NCI-H748 (cell line): Measurements from ENCODE around the gene TUT1.
"Not testable (repeated sequence)": the region's sequence is repeated elsewhere in the genome, so short reads cannot be mapped to it uniquely, and the experiment has no call there.

Experiments used
- DNase-seq: peaks from one replicate; lab custom pipeline; 2025; ENCODE audit not compliant: unreplicated experiment; lab: John Stamatoyannopoulos, UW

The TUT1 gene

DNA sequence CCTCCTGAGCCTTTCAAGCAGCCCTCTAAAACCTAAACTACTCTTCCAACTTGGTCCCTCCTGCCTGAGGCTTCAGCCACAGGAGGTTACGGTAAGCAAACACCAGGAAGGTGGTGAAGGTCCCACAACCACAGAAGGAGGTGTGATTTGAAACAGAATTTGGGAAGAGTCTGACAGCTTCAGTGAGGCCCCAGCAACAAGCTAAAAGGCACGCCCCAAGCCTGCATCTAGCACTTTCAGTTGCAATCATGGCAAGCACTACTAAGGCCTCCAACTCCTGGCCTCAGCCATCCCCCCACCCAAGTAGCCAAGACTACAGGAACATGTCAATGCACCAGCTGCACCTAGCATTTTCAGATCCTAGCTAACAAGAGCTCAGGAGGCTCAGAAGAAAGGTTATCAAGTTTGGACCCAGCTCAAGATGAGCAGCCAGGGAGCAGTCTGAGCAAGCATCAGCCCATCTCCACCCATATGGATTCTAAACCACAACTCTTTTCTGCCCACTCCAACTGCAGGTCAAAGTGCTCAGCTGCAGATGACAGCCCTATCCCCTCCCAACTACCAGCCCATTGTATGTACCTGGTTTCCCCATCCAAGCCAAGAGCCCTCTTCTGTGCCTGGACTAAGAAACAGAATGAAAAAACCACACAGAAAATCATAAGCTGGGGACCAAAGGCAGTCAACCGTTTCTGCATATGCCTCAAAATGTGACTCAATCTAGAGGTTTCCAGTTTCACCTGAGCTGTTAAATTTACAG lies 34.3 kb downstream of the TUT1 start:
- DNase-seq = no peak

DNA sequence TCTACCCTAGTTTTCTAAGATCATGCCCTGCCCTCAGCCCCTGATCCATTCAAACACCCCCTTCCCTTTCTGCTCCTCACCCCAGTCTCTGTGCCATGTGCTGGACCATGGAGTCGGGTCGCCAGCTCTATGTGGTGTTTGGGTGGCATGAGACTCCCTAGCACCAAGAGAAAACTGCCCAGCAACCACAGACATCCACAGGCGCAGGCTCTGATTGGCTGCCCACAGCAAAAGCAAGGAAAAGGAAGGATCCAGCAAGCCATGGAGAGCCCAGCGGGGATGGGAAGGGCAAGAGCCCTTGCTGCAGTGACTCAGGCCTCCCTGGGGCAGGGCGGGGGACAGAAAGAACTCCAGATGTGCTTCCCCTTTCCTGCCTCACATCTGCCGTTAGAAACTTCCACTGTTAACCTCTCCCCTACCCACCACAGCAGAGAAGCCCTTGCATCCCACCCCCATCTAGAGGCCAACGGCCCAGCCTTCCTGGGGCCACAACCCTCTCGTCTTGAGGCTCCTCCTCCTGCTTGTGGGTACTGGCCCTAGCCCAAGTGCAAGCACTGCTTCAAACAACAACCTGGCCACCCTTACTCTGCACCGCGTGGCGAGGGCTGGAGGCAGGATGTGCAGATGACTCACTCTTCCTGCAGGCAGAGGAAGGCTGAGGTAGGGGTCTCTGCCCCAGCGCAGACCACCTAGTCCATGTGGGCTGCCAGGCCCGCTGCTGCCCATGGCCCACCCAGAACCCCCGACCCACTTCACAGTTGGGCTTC lies 35.0 kb downstream of the TUT1 start:
- no peak for DNase-seq

DNA sequence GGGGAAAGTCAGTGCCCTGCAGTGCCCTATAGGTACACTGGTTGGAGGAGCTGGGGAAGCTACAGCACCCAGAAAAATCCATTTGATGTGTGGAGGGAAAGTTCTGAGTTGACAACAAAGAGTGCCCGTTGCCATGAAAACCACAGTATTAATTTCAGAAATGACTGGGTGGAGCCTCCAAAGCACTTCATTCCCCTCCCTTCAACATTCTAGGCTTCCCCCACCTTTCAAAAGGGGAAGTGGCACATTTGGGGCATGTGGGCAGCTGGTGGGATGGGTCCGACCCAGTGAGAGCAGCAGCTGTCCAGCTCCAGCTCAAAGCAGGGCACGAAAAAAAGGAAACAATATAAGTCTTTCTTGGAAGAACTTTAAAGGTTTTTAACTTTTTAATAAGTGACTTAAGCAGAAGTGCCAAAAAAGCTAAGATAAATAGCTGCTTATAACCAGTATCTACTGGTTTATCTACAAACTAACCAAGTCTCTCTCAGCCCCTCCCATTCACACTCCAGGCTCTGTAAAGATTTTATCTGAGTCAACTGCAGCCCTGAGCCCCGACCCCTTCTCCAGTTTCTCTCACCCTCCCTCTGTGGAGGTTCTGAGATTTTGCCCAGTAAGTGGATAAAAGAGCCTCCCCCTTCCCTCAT lies 35.7 kb downstream of the TUT1 start:
- no peak for DNase-seq

DNA sequence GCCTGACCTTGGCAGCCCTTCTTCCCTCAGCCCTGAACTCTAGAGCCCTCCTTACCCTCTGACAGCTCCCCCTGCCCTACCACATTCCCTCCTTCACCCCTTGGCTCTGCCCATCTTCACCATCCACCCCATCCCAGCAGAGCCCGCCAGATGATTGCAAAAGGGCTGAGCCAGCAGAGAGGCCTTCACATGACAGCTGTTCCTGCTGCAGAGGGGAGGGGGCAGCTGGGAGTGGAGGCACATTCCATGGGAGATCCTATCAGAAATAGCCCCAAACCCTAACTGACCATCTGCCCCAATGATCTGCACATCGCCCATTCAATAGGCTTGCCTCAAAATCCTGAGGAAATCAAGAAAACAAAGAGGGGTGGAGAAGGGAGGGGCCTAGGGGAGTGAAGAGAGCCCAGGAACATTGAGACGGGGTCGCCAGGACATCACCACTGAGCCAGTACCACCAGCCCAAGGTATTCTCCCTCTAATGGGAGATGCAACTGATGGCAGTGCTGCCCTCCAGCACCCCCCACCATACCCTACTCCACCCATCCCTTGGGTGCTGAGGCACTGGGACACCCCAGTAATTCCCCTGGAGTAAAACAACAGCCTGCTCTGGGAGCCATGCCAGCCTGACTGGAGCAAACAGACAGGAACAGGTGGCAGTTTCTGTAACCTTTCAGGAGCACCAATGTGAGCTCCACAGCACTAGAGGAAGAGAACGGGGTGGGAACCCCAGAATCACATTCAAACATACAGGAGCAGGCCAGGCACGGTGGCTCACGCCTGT lies 36.7 kb downstream of the TUT1 start:
- DNase-seq = no peak

DNA sequence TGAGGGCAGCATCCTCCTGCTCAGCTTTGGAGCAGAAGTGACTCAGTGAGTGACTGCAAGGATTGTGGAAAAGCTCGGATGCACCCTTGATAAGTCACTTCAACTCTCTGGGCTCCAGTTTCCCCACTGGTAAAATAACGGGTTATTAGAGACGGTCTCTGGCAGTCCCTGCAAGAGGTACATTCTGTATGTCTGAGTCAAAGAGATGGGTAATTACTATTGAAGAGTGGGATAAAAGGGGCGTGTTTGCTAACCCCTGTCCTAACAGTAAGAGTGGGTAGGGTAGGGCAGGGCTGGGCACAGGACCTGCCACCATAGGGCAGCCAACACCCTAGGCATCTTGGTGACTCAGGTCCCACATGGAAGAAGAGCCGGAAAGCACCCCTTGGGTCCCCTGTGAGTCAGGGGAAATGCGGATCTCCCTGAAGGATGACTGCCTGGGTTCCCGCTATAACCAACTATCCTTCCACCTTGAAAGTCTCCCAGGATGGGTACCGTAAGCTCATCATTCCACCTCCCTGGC lies 37.4 kb downstream of the TUT1 start:
- DNase-seq = no peak

DNA sequence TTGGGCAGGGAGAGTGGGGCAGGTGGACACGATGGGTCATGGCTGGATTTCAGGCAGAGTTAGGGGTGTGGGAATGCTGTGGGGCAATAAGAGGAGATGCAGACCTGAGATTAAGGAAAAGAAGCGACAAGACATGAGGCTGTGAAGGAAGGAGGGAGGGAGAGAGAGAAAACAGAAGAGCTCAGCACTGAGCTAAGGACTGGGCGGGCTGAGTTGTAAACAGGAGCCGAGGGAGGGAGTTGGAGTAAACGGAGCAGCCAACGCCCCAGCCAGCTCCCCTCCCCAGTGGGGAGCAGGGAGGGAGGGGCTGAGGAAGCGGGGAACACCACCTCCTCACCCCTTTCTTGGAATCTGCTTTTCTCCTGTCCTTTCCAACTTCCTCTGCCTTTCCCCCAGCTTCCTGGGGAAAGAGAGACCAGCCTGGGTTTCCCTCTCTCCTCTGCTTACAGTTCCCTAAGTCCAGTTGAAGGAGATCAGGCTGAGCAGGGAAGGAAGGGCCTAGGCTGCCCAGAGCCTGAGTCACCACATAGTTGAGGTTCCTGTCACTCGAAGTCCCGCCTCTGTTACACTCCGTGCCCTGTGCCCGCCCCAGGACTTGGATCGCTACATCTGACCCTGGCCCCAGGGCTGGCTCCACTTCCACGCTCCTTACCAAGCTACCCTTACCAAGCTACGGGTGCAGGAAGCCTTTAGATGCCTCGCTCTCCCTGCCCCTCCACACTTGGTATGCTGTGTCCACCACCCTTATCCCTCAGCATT lies 38.1 kb downstream of the TUT1 start:
- DNase-seq = no peak

DNA sequence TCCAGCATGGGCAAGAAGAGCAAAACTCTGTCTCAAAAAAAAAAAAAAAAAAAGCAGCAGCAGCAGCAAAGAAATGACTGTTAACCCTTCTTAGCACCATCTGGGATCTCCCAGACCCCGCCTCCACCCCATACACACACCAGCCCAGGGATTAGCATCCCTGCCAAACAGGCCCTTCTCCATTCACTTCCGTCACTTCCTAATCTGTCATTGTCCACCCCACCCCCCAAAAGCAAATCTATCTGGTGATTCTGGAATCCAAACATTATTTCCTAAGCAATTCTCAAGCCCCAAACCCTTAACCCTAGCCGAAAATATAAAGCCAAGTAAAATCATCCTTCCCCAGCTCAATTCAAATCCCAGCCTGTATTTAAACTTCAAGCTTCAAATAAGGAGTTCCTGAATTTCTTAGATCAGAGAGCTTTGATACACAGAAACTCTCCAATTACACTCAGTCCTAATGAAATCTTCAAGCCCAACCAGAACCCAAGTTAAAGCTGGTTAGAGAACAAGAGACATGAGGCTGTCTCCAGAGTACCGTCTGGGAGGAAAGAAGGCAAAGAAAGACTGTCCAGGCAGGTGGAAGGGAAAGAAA lies 38.7 kb downstream of the TUT1 start:
- no peak for DNase-seq

DNA sequence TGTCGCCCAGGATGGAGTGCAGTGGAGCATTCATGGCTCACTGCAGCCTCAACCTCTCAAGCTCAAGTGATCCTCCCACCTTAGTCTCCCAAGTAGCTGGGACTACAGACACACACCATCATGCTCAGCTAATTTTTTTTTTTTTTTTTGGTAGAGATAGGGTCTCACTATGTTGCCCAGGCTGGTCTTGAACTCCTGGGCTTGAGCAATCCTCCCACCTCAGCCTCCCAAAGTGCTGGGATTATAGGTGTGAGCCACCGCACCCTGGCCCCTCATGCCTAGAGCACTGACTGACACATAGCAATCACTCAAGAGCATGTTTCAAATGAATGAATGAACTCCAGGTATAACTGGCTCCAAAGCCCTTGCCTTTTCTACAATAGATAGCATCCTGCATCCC lies 40.8 kb downstream of the TUT1 start:
- DNase-seq = not testable (repeated sequence)

DNA sequence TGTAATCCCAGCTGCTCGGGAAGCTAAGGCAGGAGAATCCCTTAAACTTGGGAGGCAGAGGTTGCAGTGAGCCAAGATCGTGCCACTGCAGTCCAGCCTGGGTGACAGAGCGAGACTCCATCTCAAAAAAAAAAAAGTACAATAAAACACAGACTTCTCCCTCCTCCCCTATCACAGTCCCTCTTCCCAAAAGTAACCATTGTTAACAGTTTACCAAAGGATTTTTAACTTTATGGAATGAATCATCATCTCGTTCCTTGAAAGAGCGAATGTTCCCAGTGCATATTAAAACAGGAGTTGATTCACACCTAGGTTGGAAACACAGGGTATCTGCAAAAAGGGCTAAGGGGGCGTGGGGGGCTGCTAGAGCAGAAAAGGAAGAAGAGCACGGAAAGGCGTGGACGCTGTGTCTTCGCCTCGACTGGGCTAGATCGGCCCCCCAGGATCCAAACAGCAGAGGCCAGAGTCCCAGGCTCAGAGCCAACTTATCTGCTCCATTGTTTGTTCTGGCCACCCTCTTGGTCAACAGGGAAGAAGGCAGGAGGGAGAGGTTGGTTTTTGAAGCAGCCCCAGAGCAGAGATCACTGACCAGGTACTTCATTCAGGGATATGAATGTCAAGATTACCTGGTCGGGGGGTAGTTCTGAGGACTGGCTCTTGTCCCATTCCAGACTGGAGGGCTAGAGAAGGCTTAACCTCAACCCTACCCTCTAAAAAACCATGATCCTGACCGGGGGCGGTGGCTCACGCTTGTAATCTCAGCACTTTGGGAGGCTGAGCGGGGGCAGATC lies 42.6 kb downstream of the TUT1 start:
- DNase-seq = no peak

DNA sequence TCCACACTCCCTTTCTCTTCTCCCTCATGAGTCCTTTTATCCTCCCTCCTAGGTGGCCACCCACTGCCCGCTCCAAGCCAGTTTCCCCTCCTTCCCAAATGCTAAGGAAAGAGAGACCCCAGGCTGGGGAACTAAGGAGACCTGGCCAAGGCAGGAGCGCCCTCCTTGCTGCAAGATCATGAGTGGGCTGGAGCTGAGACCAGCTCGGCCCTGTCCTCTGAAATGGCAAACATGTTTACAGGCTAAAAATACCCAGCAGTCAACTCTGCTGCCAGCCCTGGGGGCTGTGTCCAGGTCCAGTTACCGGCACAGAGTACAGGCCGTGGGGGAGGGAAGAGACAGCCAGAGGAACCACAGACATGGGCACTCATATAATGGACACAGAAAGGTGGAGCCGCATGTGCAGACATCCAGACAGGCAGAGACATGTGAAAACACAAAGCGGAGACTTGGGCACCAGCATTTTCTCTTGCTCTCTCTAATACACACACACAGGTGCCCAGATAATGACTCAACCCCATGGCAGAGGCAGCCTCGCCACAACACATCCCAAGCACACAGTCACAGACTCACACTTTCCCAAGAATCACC lies 43.5 kb downstream of the TUT1 start:
- DNase-seq = peak; percentile 14

DNA sequence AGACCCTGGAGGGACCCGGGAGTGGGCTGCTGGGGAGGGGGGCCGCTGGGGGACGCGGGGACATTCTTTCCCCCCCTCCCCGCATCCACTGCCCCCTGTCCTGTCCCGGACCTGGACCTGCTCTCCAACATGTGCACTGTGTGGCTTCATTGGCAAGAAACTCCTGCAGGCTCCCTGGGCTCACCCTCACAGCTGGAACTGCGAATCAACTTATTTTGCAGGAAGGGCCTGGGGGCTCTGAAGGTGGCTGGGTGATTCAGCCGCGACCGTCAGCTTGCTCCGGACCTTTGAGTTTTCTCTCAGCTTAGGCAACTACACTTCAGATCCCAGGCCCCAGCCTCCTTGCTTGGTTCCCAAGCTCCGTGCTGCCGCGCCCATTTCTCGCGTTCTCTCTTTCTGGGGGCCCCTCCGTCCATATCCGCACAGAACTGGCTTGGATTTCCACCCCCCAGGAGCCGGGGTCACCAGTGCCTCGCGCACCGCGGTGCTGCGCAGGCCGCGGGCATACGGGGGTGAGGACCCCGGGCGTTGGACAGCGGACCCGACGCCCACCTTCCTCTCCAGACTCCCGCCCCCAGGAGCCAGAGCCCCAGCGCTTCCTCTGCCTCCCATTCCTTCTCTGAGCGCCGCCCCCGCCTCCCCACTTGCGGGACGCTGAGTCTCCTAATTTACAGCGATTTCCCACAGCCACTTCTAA lies 44.2 kb downstream of the TUT1 start:
- DNase-seq = no peak

DNA sequence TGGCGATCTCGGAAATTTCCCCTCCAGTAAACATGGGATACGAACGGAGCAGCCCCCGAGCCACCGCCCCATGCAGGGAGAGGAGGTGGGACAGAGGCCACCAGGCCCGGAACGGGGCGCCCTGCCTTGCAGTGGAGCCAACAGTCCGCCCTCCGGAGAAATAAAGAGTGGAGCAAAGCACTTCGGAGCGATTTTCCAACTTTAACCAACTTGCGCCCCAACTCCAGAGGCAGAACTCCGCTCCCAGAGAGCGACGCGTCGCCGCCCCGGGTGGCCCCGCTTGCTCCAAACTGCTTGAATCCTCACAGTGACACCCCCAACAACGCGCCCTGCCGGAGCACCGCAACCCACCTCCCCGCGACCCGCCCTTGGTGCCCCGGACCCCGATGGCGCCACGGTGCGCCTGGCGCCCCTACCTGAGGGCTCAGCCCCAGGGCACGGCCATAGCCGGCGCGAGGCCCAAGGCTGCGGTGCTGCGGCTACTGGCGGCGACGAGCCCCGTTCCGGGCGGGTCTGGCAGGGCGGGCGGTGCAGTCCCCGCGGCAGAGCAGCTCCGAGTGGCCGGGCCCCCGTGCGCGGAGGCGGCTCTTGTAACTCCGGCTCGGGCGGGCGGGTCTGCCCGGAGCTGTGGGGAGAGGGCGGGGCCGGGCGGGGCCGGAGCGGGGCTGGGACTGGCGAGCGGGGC lies 44.9 kb downstream of the TUT1 start, which contains the start of gene AHNAK:
AHNAK (minus strand) TSS at position 563 of the 685 bp plus-strand sequence. CDS start 10,708 bp downstream, outside the sequence.
- peak; percentile 67 for DNase-seq

DNA sequence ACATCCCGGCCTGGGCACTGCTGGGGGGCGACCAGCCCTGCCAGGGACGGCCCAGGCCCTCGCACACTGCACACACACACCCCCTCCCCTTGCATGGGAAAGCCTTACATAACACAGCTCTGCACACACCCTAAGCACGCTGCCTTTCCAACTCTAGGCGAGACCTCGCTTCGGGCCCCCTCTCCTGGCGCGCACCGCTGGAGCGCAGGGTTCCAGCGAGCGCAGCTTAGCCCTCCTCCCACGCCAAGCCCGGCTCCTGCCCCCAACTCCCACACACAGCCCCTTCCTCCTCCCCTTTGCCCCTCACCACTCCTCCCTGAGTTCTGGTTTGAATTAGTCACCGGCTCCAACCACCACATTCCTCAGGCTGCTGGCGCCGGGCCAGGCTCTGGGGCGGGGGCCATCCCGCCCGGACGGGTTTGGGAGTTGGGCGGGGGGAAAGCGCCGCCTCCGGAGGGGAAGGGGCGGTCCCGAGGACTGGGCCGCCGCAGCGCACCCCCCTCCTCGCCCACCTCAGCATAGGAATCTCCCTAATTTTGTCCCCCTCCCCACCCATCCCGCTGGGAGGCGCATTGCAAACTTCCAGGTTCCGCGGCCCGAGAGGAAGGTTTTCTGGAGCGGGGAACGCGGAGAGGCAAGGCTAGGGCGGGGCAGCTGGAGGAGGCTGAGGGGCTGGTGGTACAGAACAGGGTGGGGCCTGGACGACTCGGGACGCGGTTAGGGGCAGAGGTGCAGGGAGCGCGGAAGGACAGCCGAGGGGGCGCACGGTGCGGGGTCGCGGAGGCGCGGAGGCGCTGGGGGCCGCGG lies 45.7 kb downstream of the TUT1 start:
- peak; percentile 58 for DNase-seq

DNA sequence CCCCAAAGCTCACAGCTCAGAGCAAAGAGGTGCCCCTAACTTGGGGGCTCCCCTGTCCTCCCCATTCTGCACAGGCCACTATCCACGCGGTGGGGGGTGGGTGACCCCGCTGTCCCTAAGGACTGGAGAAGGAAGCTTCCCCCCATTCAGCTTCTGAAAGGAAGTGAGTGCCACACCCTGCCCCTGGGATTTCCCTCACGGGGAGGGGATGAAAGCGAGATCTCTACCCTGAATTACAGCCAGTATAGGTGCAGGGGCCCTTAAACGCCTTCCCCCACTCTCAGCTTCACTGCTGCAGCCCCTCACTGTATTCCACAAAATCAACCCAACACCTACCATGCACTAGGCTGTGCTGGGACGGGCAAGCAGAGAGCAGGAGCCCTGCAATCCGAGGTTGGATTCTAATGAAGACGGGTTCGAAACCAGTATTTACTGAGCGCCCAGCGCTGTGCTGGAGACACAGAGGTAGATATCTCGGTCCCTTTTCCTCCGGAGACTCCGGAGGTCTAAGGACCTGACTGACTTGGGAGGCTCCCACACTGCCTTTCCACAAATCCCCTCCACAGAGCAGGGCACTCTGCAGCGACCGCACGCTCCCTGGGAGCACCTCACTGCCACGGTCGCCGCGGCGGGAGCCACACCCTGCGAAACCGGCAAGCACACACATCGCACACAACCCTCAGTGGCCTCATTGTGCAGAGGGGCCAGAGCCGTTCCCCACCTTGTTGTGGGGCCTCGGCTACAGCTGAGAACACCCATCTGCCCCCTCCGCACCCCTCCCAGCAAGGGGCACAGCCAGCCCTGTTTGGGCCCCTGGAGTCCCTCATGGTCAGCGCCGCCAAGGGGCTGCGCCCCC lies 46.5 kb downstream of the TUT1 start:
- DNase-seq = peak; percentile 42

DNA sequence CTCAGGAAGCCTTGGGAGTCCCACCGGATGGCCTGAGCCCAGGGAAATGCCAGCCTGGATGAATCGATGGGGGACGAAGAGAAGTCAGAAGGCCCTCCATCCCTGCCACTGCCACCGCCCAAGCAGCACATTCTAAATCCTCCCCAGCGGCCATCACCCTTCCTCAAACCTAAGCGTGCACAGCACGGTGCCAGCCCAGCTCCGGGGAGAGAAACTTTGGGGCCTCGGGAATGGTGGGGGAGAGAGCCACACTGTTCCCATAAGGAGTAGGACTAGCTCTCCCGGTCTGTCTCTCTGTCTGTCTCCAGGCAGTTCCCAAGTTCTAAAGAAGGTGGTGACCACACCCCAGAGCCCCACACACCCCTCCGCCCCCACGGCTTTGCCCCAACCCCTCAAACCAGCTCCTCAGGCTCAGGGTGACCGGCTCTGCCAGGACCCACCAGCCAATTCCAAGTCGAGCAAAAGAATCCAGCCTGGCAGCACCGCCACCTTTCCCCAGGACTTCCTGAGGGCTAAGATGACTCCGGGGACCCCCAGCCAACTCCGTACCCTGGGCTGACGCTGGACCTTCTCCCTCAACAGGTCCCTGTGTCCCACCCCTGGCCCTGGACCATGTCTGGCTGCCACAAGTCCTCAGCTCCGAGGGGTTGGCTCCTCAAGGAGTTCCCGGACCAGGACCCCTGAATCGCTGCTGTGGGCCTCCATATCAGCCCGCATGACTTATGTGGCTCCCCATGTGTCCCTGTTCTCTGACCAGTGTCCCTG lies 47.5 kb downstream of the TUT1 start:
- no peak for DNase-seq
